Sigmoid colon (tissue), 7 donors: Measurements from ENCODE around the gene RFT1. TPM values are rescaled to one million over a fixed set of nuclear protein-coding genes. Genes with fewer than 3 reads are reported as not detected.

Experiments
- DNase-seq: peaks from one replicate; pipeline ENCODE4 v3.0.0-alpha.2; 2019
- H3K27ac ChIP-seq, 4 donors: fragments of 200-600 bp; sonication (generic); one replicate each; pipeline ENCODE4 v1.5.1; 2016 to 2019; ENCODE audit warnings: mild to moderate bottlenecking in 1 of 4
- H3K27me3 ChIP-seq, 3 donors: fragments of 200-600 bp; sonication (generic); one replicate each; pipeline ENCODE4 v1.5.1; 2019; ENCODE audit warnings: mild to moderate bottlenecking in 1 of 3
- H3K36me3 ChIP-seq, 4 donors: fragments of 200-600 bp; sonication (generic); one replicate each; pipeline ENCODE4 v1.5.1; 2016 to 2019
- H3K4me1 ChIP-seq, 4 donors: fragments of 200-600 bp; sonication (generic); one replicate each; pipeline ENCODE4 v1.5.1; 2017 to 2019
- H3K4me3 ChIP-seq, 4 donors: fragments of 200-600 bp; sonication (generic); one replicate each; pipeline ENCODE4 v1.5.1; 2017 to 2019; ENCODE audit warnings: mild to moderate bottlenecking in 2 of 4, moderate library complexity in 1 of 4
- H3K9me3 ChIP-seq, 4 donors: fragments of 200-600 bp in 3 of 4; sonication (generic) in 3 of 4; one replicate each; pipeline versions ENCODE4 v1.5.1 to v1.6.1; 2013 to 2019
- EP300 ChIP-seq, 4 donors: sonication (generic); formaldehyde crosslinking; IDR thresholded peaks; one replicate each; pipeline ENCODE4 v1.6.1; 2017; ENCODE audit warnings: antibody characterized with exemption in 4 of 4
- POLR2A ChIP-seq, 2 donors: fragments of 450-650 bp; IDR thresholded peaks; one replicate each; pipeline ENCODE4 v1.6.1; 2016; ENCODE audit warnings: antibody characterized with exemption in 2 of 2, mild to moderate bottlenecking in 2 of 2, moderate library complexity in 2 of 2
- POLR2AphosphoS5 ChIP-seq, 4 donors: sonication (generic); formaldehyde crosslinking; IDR thresholded peaks; one replicate each; pipeline ENCODE4 v1.6.1; 2017; ENCODE audit warnings: antibody characterized with exemption in 4 of 4
- WGBS, 2 donors: extraction: QIAGEN DNeasy Blood & Tissue Kit; methylation state at CpG; one replicate each; pipeline ENCODE4 v1.1.7; 2013; 5-methylcytosine and 5-hydroxymethylcytosine counted together
- intact Hi-C: fragments of 100-400 bp; cut with DNase I; formaldehyde crosslinking; loops from one replicate; pipeline ENCODE4 v1.15.1; 2023
- polyA plus RNA-seq, 3 donors: library from polyadenylated mRNA; stranded (reverse); fragments of 200-250 nt; gene quantifications; one replicate each; pipeline ENCODE4 v1.2.3, GENCODE V29; 2013
- total RNA-seq, 4 donors: library from RNA; depleted of rRNA; stranded (reverse); fragments of >200 nt; gene quantifications; one replicate each; pipeline ENCODE4 v1.1.0, GENCODE V29; 2016
- TF ChIP-seq, protein P1 (sequence below), 4 experiments: fragments of 450-650 bp in 3 of 4; fragments of 200-600 bp in 1 of 4; IDR thresholded peaks; one replicate each; pipeline ENCODE4 v1.5.1; 2016 to 2019; ENCODE audit warnings: antibody characterized with exemption in 4 of 4, mild to moderate bottlenecking in 3 of 4, moderate library complexity in 2 of 4
- donor health status: healthy with polysubstance abuse.
- donor health status: Bipolar disorder and iron deficiency.
- donor health status: healthy.

RFT1 gene
- total and polyA plus RNA-seq, 7 donors = 3.0 to 13.2 (median 6.3) TPM

DNA sequence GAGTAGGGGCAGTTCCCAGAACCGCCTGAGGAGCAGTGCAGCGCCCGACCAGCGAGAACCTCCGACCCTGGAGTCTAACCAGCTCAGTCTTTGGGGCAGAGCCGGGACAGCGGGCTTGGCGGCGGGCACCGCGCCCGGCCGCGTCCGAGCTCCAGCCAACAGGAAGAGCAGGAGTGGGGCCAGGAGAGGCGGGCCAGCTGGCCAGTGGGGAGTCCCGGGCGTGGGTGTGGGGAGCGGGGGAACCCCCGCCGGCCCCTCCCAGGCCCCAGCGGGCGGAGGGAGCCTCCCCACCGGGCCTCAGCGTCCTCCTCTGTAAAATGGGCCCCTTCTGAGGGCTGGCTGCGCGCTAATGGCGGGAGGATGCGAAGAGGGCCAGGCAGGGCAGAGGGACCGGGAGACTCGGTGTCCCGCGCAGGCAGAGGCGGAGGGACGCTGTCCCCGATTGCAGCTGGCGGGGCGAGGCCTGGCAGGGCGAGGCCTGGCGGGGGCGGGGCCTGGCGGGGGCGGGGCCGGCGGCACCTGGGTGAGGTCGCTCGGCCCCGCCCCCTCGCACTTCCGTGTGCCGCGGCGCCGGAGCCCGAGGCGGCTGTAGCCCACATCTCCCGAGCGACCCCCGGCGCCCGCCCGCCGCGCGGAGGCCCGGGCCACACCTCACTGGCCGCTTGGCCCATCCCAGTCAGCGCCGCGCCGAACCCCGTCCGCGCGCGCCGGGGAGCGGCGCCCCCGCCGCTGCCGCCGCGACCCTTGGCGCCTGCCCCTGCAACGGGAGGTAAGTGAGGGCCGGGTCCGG, 30.6 kb upstream of the RFT1 start, which contains the start of gene PRKCD:
TSS of gene PRKCD (plus strand) at position 550 of the 790 bp plus-strand sequence. CDS start 17,214 bp downstream, outside the sequence.
- Histone ChIP-seq H3K36me3 (no peaks in the 10 kb centered on the region), H3K4me3 (peak within 1 kb of the TSS; percentile 57 to 97 (median 70)), H3K27ac (peak within 1 kb of the TSS; percentile 69 to 86 (median 80)), H3K4me1 (peaks cover 0 to 38% (median 20%) of the 10 kb centered on the region in 4 donors), H3K9me3 (no peaks in the 10 kb centered on the region), H3K27me3 (peaks cover 0 to 7% (median 0%) of the 10 kb centered on the region in 3 donors)
- TF ChIP-seq EP300 (IDR thresholded peaks at IDR 0.05) (no peak), POLR2AphosphoS5 (IDR thresholded peaks at IDR 0.05) (peak; percentile 31 to 71 (median 58)), POLR2A (IDR thresholded peaks at IDR 0.05) (no peak)
- TF ChIP-seq, protein P1, sequence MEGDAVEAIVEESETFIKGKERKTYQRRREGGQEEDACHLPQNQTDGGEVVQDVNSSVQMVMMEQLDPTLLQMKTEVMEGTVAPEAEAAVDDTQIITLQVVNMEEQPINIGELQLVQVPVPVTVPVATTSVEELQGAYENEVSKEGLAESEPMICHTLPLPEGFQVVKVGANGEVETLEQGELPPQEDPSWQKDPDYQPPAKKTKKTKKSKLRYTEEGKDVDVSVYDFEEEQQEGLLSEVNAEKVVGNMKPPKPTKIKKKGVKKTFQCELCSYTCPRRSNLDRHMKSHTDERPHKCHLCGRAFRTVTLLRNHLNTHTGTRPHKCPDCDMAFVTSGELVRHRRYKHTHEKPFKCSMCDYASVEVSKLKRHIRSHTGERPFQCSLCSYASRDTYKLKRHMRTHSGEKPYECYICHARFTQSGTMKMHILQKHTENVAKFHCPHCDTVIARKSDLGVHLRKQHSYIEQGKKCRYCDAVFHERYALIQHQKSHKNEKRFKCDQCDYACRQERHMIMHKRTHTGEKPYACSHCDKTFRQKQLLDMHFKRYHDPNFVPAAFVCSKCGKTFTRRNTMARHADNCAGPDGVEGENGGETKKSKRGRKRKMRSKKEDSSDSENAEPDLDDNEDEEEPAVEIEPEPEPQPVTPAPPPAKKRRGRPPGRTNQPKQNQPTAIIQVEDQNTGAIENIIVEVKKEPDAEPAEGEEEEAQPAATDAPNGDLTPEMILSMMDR (IDR thresholded peaks at IDR 0.05) = peak in 3 of 4 experiments; percentile 45 to 71 (median 60)
- WGBS, 2 donors = 0 to 1% methylated on average over 88 of the region's 88 CpGs
- peak; percentile 93 for DNase-seq
- intact Hi-C loops = loop anchor here (2.0 kb wide), 3 partner anchors 30 to 50 kb away; partner anchors contain the start of gene RFT1

DNA sequence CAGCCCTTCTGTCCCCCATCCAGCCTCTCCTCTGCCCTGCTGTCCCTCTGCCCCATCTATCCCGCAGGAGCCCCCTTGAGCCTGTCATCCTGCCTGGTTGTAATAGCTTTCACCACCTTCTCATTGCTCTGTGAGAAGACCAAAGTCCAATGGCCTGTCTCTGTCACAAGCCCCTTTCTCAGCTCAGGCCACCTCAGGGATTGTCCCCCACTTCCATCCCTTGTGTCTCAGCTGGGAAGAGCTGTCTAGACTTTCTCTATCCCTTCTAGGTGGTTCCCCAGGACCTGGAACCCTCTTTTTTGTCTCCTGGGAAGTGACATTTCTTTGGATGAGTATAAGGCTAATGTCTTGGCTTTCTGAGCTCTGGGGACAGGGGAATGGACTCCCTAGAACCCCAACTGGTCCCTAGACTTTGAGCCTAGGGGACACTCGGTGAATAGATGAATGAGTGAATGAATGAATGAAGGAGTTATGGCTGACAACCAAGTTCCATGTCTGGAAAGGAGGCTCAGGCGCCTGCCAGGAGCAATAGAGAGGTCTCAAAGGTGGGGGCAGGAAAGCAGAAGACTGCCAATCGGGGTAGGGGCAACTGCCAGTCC, 29.9 kb upstream of the RFT1 start:
- intact Hi-C loops = loop anchor here (2.0 kb wide), 3 partner anchors 29 to 49 kb away; partner anchors contain the start of gene RFT1
- Histone ChIP-seq H3K27ac (peak overlapping the region; percentile 69 to 86 (median 80)), H3K27me3 (peaks cover 0 to 13% (median 0%) of the 10 kb centered on the region in 3 donors), H3K4me1 (peaks cover 0 to 38% (median 20%) of the 10 kb centered on the region in 4 donors), H3K36me3 (no peaks in the 10 kb centered on the region), H3K4me3 (peak overlapping the region; percentile 57 to 97 (median 70)), H3K9me3 (no peaks in the 10 kb centered on the region)
- no peak for DNase-seq
- TF ChIP-seq, protein P1 (IDR thresholded peaks at IDR 0.05) = peak in 1 of 4 experiments; percentile 43
- TF ChIP-seq EP300 (IDR thresholded peaks at IDR 0.05) = no peak
- no peak for TF ChIP-seq POLR2AphosphoS5 (IDR thresholded peaks at IDR 0.05)
- no peak for TF ChIP-seq POLR2A (IDR thresholded peaks at IDR 0.05)
- 11 to 28% methylated on average over 4 of the region's 4 CpGs for WGBS, 2 donors

DNA sequence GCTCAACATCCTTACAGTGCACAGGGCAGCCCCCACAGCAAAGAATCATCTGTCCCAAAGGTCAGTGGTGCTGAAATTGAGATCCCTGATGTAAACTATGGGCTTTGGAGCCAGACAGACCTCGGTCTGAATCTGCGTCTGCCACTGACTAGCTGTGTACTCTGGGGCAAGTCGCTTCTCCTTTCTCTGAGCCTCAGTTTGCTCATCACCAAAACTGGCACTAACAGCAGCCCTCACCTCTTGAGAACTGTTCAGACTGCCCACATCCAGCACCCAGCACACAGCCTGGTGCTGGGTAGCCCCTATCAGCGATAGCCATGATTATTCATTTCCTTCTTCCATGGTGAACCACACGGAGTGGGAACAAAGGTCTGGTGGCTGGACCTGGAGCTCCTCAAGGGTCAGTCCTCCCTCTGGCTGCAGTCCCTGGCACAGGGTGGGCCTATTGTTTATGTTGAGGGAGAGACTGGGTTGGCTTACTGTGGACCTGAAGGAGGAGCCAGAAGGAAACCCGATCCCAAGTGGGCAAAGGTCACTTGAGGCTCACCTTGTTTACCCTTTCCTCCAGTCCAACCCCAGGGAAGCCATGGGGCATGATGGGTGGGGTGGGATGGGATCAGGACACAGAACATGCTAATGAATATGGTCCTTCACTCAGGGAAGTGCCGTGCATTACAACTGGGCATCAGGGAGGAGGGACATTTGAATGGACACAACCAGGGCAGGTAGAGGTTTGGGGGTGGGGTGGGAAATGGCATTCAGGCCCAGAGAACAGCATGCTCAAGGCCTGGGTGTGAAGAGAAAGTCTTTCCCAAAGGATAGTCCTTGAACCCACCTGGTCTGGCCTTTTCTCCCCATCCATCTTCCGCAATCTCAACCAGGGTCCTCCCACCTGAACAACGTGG, 29.2 kb upstream of the RFT1 start:
- Histone ChIP-seq H3K4me3 (no peak overlapping the region), H3K36me3 (no peaks in the 10 kb centered on the region), H3K27ac (peak overlapping the region in 1 of 4 donors; percentile 5), H3K27me3 (peaks cover 0 to 20% (median 0%) of the 10 kb centered on the region in 3 donors), H3K9me3 (no peaks in the 10 kb centered on the region), H3K4me1 (peaks cover 0 to 38% (median 20%) of the 10 kb centered on the region in 4 donors)
- TF ChIP-seq POLR2AphosphoS5 (IDR thresholded peaks at IDR 0.05) (no peak), EP300 (IDR thresholded peaks at IDR 0.05) (no peak), POLR2A (IDR thresholded peaks at IDR 0.05) (no peak)
- TF ChIP-seq, protein P1 (IDR thresholded peaks at IDR 0.05) = no peak
- DNase-seq = no peak
- intact Hi-C loops = loop anchor here (2.0 kb wide), 3 partner anchors 29 to 49 kb away; partner anchors contain the start of gene RFT1
- WGBS, 2 donors = 18 to 58% methylated on average over 9 of the region's 9 CpGs

DNA sequence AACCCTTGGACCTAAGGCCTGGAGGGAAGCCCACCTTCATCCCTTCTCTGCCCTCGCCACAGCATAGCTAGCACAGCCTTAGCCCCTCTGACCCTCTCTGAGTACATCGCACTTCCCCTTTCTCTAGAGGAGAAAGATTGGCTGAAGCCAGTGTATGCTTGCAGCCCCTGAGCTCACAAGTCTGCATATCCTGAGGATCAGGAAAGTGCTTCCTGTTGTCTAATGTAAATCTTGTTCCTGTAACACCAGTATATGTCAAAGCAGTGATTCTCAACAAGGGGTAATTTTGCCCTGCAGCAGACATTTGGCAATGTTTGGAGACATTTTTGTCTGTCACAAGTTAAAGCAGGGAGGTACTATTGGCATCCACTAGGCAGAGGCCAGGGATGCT, 28.5 kb upstream of the RFT1 start:
- no peaks in the 10 kb centered on the region for H3K9me3 ChIP-seq
- H3K36me3 ChIP-seq = no peaks in the 10 kb centered on the region
- H3K27ac ChIP-seq = peak overlapping the region in 1 of 4 donors; percentile 5
- no peak for DNase-seq
- peaks cover 0 to 38% (median 20%) of the 10 kb centered on the region in 4 donors for H3K4me1 ChIP-seq
- H3K27me3 ChIP-seq = peaks cover 0 to 20% (median 0%) of the 10 kb centered on the region in 3 donors
- no peak overlapping the region for H3K4me3 ChIP-seq
- 73 to 76% methylated on average over 2 of the region's 2 CpGs for WGBS, 2 donors
- TF ChIP-seq EP300 (IDR thresholded peaks at IDR 0.05) (no peak), POLR2A (IDR thresholded peaks at IDR 0.05) (no peak), POLR2AphosphoS5 (IDR thresholded peaks at IDR 0.05) (no peak)
- intact Hi-C loops = no loop called here
